Neural cell (in vitro differentiated cells): ENCODE measurements around the gene LAMC2. TPM values are rescaled to one million over a fixed set of nuclear protein-coding genes. Genes with fewer than 3 reads are reported as not detected.

Experiments
- H2AFZ ChIP-seq: fragments of 200-600, 300-800 bp; sonication (generic), shearing (Covaris generic); 2 replicates; pipeline ENCODE4 v1.6.0; 2014; ENCODE audit warnings: low read depth, mild to moderate bottlenecking, antibody characterized with exemption, low read length, moderate library complexity
- H3F3A ChIP-seq: fragments of 200-600 bp; shearing (Covaris generic); 2 replicates; pipeline ENCODE4 v1.6.1; 2016; ENCODE audit warnings: mild to moderate bottlenecking, moderate library complexity, mixed read lengths, antibody characterized with exemption, low read length; ENCODE audit not compliant: insufficient read depth, poor library complexity, severe bottlenecking
- H3K27ac ChIP-seq: fragments of 200-600, 300-800 bp; sonication (generic), shearing (Covaris generic); 2 replicates; pipeline ENCODE4 v1.5.1; 2014; ENCODE audit warnings: mild to moderate bottlenecking, low read length, moderate library complexity
- H3K27me3 ChIP-seq: fragments of 300-800, 200-600 bp; sonication (generic), shearing (Covaris generic); 2 replicates; pipeline ENCODE4 v1.6.0; 2014; ENCODE audit warnings: mild to moderate bottlenecking, low read depth, low read length, moderate library complexity; ENCODE audit not compliant: insufficient read depth
- H3K36me3 ChIP-seq: fragments of 300-800, 200-600 bp; sonication (generic), shearing (Covaris generic); 2 replicates; pipeline ENCODE4 v1.5.1; 2014; ENCODE audit warnings: mild to moderate bottlenecking, antibody characterized with exemption, low read length, moderate library complexity; ENCODE audit not compliant: insufficient read depth
- H3K4me2 ChIP-seq: fragments of 300-800, 200-600 bp; sonication (generic), shearing (Covaris generic); 2 replicates; pipeline ENCODE4 v1.6.0; 2014; ENCODE audit warnings: mild to moderate bottlenecking, low read length
- H3K4me3 ChIP-seq: fragments of 300-800, 200-600 bp; sonication (generic), shearing (Covaris generic); 2 replicates; pipeline ENCODE4 v1.5.1; 2014; ENCODE audit warnings: mild to moderate bottlenecking, low read length, moderate library complexity
- H3K79me2 ChIP-seq: fragments of 200-600 bp; shearing (Covaris generic); replicated peaks from 2 replicates; pipeline ENCODE4 v1.6.0; 2014; ENCODE audit warnings: mild to moderate bottlenecking, low read length, moderate library complexity; ENCODE audit not compliant: insufficient read depth
- H3K9ac ChIP-seq: fragments of 300-800, 200-600 bp; sonication (generic), shearing (Covaris generic); 2 replicates; pipeline ENCODE4 v1.6.1; 2016; ENCODE audit warnings: mild to moderate bottlenecking, low read length, mixed read lengths
- H3K9me2 ChIP-seq: fragments of 200-600 bp; shearing (Covaris generic); 2 replicates; pipeline ENCODE4 v1.6.1; 2016; ENCODE audit warnings: mild to moderate bottlenecking, low read length, mixed read lengths; ENCODE audit not compliant: insufficient read depth
- H3K9me3 ChIP-seq: fragments of 200-600, 300-800 bp; sonication (generic), shearing (Covaris generic); 2 replicates; pipeline ENCODE4 v1.6.1; 2016; ENCODE audit warnings: mild to moderate bottlenecking, mixed run types, low read length, moderate library complexity, mixed read lengths
- H4K20me1 ChIP-seq: fragments of 200-600 bp; shearing (Covaris generic); 2 replicates; pipeline ENCODE4 v1.6.1; 2016; ENCODE audit warnings: mild to moderate bottlenecking, mixed run types; ENCODE audit not compliant: insufficient read depth
- EP300 ChIP-seq: fragments of 450-650 bp; conservative IDR thresholded peaks from 2 replicates; pipeline ENCODE4 v1.6.1; 2014; ENCODE audit warnings: antibody characterized with exemption, mild to moderate bottlenecking, moderate library complexity; ENCODE audit not compliant: poor library complexity, severe bottlenecking
- EZH2 ChIP-seq: fragments of 200-600, 300-800 bp; shearing (Covaris generic), sonication (generic); IDR thresholded peaks from 2 replicates; pipeline ENCODE4 v1.6.1; 2014; ENCODE audit warnings: antibody characterized with exemption, low read length, borderline replicate concordance, mild to moderate bottlenecking; ENCODE audit not compliant: insufficient read depth, poor library complexity, severe bottlenecking
- MXI1 ChIP-seq: fragments of 450-650 bp; conservative IDR thresholded peaks from 2 replicates; pipeline ENCODE4 v1.6.1; 2014; ENCODE audit warnings: antibody characterized with exemption, mild to moderate bottlenecking; ENCODE audit not compliant: poor library complexity, severe bottlenecking
- POLR2AphosphoS5 ChIP-seq: IDR thresholded peaks from 2 replicates; pipeline ENCODE4 v1.6.1; 2012
- RAD21 ChIP-seq: fragments of 450-650 bp; conservative IDR thresholded peaks from 2 replicates; pipeline ENCODE4 v1.6.1; 2014; ENCODE audit warnings: antibody characterized with exemption, mild to moderate bottlenecking, moderate library complexity
- SMC3 ChIP-seq: fragments of 450-650 bp; conservative IDR thresholded peaks from 2 replicates; pipeline ENCODE4 v1.6.1; 2014; ENCODE audit warnings: antibody characterized with exemption, mild to moderate bottlenecking, moderate library complexity; ENCODE audit not compliant: poor library complexity
- TAF1 ChIP-seq: IDR thresholded peaks from 2 replicates; pipeline ENCODE4 v1.6.1; 2012; ENCODE audit warnings: low read depth
- polyA plus RNA-seq: library from polyadenylated mRNA; depleted of rRNA; stranded (reverse); fragments of >200 nt; gene quantifications from 2 replicates; pipeline ENCODE4 v1.2.3, GENCODE V29; 2014
- TF ChIP-seq, protein P1 (sequence below): IDR thresholded peaks from 2 replicates; pipeline ENCODE4 v1.6.1; 2012; ENCODE audit warnings: borderline replicate concordance
- TF ChIP-seq, protein P2 (sequence below): fragments of 450-650 bp; IDR thresholded peaks from 2 replicates; pipeline ENCODE4 v1.5.1; 2014; ENCODE audit warnings: antibody characterized with exemption, mild to moderate bottlenecking, moderate library complexity; ENCODE audit not compliant: poor library complexity, severe bottlenecking

LAMC2 gene
- polyA plus RNA-seq, 1 donor from 2014 or later: 0.67 TPM

DNA sequence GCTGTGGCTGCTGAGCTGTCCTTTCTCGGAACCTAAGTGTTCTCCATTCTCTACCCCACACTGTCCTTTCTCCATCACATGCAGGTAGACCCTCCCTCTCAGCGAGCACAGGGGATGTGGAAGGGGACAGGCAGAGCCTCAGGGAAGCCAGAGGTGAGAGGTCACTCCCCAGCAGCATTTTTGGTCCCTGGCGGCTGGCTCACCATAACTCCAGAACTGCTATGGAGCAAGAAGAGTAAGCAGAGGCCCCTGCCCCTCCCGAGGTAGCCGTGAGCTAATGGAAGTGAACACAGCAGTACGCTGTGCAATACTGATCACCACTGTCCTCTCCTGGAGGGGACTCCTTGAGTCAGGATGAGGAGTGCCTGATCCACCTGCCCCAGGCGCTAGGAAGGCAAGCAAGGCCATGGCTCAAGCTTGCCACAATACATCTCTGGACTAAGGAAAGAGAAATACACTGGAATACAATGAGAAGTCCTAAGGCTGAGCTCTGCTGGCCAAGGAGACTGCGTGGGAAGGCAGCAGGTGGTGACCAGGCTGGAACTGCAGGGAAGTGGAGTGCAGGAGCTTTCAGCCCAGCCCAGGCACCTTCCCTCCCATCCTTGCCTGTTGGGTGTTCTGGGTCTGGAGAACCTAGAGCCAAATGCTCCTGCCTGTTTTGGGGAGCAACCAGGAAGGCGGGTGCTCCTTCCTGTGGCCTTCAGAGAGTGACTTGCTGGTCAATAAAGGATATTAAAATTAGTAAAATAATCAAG lies 96.2 kb downstream of the LAMC2 start:
- no peaks in the 10 kb centered on the region for H3F3A ChIP-seq
- H3K4me2 ChIP-seq: no peak overlapping the region
- TF ChIP-seq, protein P1, sequence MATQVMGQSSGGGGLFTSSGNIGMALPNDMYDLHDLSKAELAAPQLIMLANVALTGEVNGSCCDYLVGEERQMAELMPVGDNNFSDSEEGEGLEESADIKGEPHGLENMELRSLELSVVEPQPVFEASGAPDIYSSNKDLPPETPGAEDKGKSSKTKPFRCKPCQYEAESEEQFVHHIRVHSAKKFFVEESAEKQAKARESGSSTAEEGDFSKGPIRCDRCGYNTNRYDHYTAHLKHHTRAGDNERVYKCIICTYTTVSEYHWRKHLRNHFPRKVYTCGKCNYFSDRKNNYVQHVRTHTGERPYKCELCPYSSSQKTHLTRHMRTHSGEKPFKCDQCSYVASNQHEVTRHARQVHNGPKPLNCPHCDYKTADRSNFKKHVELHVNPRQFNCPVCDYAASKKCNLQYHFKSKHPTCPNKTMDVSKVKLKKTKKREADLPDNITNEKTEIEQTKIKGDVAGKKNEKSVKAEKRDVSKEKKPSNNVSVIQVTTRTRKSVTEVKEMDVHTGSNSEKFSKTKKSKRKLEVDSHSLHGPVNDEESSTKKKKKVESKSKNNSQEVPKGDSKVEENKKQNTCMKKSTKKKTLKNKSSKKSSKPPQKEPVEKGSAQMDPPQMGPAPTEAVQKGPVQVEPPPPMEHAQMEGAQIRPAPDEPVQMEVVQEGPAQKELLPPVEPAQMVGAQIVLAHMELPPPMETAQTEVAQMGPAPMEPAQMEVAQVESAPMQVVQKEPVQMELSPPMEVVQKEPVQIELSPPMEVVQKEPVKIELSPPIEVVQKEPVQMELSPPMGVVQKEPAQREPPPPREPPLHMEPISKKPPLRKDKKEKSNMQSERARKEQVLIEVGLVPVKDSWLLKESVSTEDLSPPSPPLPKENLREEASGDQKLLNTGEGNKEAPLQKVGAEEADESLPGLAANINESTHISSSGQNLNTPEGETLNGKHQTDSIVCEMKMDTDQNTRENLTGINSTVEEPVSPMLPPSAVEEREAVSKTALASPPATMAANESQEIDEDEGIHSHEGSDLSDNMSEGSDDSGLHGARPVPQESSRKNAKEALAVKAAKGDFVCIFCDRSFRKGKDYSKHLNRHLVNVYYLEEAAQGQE: no peak
- TF ChIP-seq, protein P2, sequence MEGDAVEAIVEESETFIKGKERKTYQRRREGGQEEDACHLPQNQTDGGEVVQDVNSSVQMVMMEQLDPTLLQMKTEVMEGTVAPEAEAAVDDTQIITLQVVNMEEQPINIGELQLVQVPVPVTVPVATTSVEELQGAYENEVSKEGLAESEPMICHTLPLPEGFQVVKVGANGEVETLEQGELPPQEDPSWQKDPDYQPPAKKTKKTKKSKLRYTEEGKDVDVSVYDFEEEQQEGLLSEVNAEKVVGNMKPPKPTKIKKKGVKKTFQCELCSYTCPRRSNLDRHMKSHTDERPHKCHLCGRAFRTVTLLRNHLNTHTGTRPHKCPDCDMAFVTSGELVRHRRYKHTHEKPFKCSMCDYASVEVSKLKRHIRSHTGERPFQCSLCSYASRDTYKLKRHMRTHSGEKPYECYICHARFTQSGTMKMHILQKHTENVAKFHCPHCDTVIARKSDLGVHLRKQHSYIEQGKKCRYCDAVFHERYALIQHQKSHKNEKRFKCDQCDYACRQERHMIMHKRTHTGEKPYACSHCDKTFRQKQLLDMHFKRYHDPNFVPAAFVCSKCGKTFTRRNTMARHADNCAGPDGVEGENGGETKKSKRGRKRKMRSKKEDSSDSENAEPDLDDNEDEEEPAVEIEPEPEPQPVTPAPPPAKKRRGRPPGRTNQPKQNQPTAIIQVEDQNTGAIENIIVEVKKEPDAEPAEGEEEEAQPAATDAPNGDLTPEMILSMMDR: no peak
- no peak for TF ChIP-seq EZH2
- no peak overlapping the region for H3K27ac ChIP-seq
- no peaks in the 10 kb centered on the region for H3K9me2 ChIP-seq
- H3K4me3 ChIP-seq: no peak overlapping the region
- H4K20me1 ChIP-seq: no peaks in the 10 kb centered on the region
- H3K9ac ChIP-seq: no peak overlapping the region
- no peaks in the 10 kb centered on the region for H3K79me2 ChIP-seq
- no peaks in the 10 kb centered on the region for H3K27me3 ChIP-seq
- H2AFZ ChIP-seq: no peak overlapping the region
- H3K36me3 ChIP-seq: peaks cover 25% of the 10 kb centered on the region
- H3K9me3 ChIP-seq: no peaks in the 10 kb centered on the region

DNA sequence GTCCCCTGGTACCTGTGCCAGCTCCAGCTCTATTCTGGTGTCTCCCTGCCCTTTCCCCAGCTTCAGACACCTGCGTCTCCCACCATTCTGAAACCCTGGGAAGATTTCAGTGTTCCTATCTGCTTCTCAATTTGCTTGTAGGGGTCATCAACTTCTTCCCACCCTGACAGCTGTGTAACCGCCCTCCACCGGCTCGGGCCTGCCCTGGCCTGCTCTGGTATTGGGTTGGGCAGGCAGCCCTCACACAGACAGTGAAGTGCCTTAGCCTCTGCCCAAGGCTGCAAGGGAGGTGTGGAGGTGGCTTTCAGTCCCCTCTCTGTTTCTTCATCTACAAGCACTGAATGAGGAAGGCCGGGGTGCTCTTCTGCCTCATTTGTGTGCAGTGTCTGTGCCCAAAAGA lies 97.2 kb downstream of the LAMC2 start:
- Histone ChIP-seq H3K79me2 (no peaks in the 10 kb centered on the region), H3K27me3 (no peaks in the 10 kb centered on the region), H3K4me2 (no peak overlapping the region), H3K36me3 (peaks cover 22% of the 10 kb centered on the region), H3K4me3 (no peak overlapping the region), H3K27ac (no peak overlapping the region), H3K9me3 (no peaks in the 10 kb centered on the region), H2AFZ (no peak overlapping the region), H3F3A (no peaks in the 10 kb centered on the region), H4K20me1 (no peaks in the 10 kb centered on the region), H3K9me2 (no peaks in the 10 kb centered on the region), H3K9ac (no peak overlapping the region)
- TF ChIP-seq TAF1 (no peak), EP300 (no peak), MXI1 (no peak), RAD21 (no peak), EZH2 (no peak), POLR2AphosphoS5 (no peak), SMC3 (no peak)
- TF ChIP-seq, protein P2: no peak
- TF ChIP-seq, protein P1: no peak
